K562 (cell line): ENCODE measurements around the gene TRAPPC2L.

Experiments used
- ATF7 ChIP-seq: fragments of 450-650 bp; IDR thresholded peaks from 2 replicates; pipeline ENCODE4 v1.7.1; 2014; ENCODE audit warnings: mild to moderate bottlenecking, moderate library complexity
- HDAC8 ChIP-seq: fragments of 450-650 bp; IDR thresholded peaks from 2 replicates; pipeline ENCODE4 v1.6.1; 2016; ENCODE audit warnings: mild to moderate bottlenecking, missing genetic modification characterization, moderate library complexity, missing compliant biosample characterization
- NR2F6 ChIP-seq: fragments of 450-650 bp; formaldehyde crosslinking; IDR thresholded peaks from 2 replicates; pipeline ENCODE4 v1.4.0; 2020; ENCODE audit warnings: mild to moderate bottlenecking
- SP1 ChIP-seq: sonication (generic); formaldehyde crosslinking; IDR thresholded peaks from 2 replicates; pipeline ENCODE4 v1.8.1; 2022; ENCODE audit warnings: mild to moderate bottlenecking, missing genetic modification reagents
- ZNF274 ChIP-seq: IDR thresholded peaks from 2 replicates; pipeline ENCODE4 v1.6.1; 2011; ENCODE audit warnings: low read depth, mild to moderate bottlenecking, low read length, moderate library complexity, borderline replicate concordance
- TF ChIP-seq, protein P1 (sequence below), 2 experiments: fragments of 450-650 bp in 1 of 2; sonication (generic) in 1 of 2; formaldehyde crosslinking in 1 of 2; IDR thresholded peaks; 2 replicates each; pipeline versions ENCODE4 v1.7.1 to v1.9.0; 2016 to 2022; ENCODE audit warnings: inconsistent platforms in 1 of 2, mild to moderate bottlenecking in 1 of 2, missing genetic modification reagents in 1 of 2

DNA sequence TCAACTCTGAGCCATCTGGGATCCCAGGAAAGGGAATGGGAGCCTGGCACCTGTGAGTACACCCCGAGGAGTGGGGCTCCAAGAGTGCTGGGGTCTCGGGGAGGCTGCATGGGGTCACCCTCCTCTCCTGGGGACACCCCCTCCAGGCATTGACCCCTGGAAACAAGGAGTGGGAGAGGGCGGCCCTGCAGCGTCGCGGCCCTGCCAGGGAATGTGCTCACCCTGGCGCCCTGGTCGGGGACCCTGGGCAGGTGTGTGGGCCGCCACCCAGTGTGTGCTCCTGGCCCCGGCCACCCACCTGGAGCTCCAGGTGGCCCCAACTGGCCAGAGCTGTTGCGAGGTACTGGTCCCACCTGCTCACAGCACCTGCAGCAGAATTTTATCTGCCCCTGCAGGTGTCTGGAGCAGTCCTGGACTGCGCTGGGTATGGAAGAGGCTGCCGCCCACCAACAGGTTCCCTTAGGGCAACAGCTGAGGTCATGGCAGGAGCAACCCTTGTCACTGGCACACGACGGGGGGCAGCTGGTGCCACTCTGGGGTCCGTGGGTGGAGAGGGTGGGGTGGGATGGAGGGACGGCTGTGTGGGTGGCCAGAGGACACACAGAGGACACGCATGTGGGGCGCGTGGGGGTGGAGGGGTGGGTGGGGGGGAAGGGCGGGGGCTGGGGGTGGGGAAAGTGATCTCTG is 14.9 kb downstream of the TRAPPC2L start:
- TF ChIP-seq ZNF274 (no peak), SP1 (CRISPR knock-in tag) (no peak), NR2F6 (no peak), HDAC8 (tag) (no peak), ATF7 (no peak)
- TF ChIP-seq, protein P1, sequence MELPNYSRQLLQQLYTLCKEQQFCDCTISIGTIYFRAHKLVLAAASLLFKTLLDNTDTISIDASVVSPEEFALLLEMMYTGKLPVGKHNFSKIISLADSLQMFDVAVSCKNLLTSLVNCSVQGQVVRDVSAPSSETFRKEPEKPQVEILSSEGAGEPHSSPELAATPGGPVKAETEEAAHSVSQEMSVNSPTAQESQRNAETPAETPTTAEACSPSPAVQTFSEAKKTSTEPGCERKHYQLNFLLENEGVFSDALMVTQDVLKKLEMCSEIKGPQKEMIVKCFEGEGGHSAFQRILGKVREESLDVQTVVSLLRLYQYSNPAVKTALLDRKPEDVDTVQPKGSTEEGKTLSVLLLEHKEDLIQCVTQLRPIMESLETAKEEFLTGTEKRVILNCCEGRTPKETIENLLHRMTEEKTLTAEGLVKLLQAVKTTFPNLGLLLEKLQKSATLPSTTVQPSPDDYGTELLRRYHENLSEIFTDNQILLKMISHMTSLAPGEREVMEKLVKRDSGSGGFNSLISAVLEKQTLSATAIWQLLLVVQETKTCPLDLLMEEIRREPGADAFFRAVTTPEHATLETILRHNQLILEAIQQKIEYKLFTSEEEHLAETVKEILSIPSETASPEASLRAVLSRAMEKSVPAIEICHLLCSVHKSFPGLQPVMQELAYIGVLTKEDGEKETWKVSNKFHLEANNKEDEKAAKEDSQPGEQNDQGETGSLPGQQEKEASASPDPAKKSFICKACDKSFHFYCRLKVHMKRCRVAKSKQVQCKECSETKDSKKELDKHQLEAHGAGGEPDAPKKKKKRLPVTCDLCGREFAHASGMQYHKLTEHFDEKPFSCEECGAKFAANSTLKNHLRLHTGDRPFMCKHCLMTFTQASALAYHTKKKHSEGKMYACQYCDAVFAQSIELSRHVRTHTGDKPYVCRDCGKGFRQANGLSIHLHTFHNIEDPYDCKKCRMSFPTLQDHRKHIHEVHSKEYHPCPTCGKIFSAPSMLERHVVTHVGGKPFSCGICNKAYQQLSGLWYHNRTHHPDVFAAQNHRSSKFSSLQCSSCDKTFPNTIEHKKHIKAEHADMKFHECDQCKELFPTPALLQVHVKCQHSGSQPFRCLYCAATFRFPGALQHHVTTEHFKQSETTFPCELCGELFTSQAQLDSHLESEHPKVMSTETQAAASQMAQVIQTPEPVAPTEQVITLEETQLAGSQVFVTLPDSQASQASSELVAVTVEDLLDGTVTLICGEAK (IDR thresholded peaks at IDR 0.05): no peak
- TF ChIP-seq, protein P1 (CRISPR knock-in tag; IDR thresholded peaks at IDR 0.05): no peak
